ENCODE data around the gene ABHD4.
A peak's percentile ranks its signal among the peaks of the same experiment; 100 is the strongest.

Gene ABHD4, protein sequence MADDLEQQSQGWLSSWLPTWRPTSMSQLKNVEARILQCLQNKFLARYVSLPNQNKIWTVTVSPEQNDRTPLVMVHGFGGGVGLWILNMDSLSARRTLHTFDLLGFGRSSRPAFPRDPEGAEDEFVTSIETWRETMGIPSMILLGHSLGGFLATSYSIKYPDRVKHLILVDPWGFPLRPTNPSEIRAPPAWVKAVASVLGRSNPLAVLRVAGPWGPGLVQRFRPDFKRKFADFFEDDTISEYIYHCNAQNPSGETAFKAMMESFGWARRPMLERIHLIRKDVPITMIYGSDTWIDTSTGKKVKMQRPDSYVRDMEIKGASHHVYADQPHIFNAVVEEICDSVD

GRCh38 chr14:22598099-22598895 lies at the start of gene ABHD4:
TSS of gene ABHD4 (plus strand) at chr14:22598300. CDS start at chr14:22598307, 7 bp downstream.
- no peak for TF ChIP-seq CTCF (IDR thresholded peaks at IDR 0.05; ENCODE audit: low read depth, low read length)
- DNase-seq (ENCODE audit: extremely low read depth, low read depth) = peak; percentile 29

GRCh38 chr14:22549324-22549962 lies 48.7 kb upstream of the ABHD4 start:
- no peak for DNase-seq (ENCODE audit: extremely low read depth, low read depth)
- no peak for TF ChIP-seq CTCF (IDR thresholded peaks at IDR 0.05; ENCODE audit: low read depth, low read length)

DNA sequence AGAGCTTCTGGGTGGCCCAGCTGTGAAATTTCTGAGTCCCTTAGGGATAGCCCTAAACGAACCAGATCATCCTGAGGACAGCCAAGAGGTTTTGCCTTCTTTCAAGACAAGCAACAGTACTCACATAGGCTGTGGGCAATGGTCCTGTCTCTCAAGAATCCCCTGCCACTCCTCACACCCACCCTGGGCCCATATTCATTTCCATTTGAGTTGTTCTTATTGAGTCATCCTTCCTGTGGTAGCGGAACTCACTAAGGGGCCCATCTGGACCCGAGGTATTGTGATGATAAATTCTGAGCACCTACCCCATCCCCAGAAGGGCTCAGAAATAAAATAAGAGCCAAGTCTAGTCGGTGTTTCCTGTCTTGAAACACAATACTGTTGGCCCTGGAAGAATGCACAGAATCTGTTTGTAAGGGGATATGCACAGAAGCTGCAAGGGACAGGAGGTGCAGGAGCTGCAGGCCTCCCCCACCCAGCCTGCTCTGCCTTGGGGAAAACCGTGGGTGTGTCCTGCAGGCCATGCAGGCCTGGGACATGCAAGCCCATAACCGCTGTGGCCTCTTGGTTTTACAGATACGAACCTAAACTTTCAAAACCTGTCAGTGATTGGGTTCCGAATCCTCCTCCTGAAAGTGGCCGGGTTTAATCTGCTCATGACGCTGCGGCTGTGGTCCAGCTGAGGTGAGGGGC lies 48.0 kb upstream of the ABHD4 start:
- no peak for DNase-seq (ENCODE audit: extremely low read depth, low read depth)
- TF ChIP-seq CTCF (IDR thresholded peaks at IDR 0.05; ENCODE audit: low read depth, low read length) = no peak

GRCh38 chr14:22551605-22551997 lies 46.5 kb upstream of the ABHD4 start:
- TF ChIP-seq CTCF (IDR thresholded peaks at IDR 0.05; ENCODE audit: low read depth, low read length) = no peak
- no peak for DNase-seq (ENCODE audit: extremely low read depth, low read depth)

DNA sequence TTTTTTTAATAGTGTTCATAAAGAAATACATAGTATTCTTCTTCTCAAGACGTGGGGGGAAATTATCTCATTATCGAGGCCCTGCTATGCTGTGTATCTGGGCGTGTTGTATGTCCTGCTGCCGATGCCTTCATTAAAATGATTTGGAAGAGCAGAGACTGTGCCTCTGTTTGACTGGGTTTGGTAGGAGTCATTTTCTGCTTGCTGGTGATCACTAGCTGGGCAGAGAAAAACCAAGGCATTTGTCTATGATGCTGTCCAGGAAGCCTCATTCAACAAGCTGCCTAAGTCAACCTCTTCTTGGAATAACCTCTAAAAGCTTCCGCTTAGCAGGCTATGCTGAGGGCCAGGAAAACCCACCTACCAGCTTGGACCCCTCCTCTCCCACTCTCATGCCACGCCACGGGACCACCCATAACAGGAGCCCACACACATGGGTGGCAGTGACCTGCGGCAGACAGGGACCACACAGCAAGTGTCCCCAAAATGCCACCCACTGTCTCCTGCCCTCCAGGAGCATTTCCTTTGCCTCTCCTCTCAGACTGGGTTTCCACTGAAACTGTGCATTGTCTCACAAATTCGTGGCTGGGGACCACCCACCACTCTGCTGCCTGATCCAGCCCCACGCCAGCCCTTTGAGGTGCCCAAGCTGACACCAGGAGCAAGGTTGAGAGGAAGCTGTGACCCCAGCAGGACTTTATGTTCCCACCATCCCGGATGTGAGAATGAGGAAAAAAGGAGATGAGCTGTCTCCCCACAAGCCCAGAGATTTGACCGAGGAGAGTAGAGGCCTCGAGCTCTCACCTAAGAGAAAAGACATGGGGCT lies 45.9 kb upstream of the ABHD4 start:
- no peak for TF ChIP-seq CTCF (IDR thresholded peaks at IDR 0.05; ENCODE audit: low read depth, low read length)
- no peak for DNase-seq (ENCODE audit: extremely low read depth, low read depth)

DNA sequence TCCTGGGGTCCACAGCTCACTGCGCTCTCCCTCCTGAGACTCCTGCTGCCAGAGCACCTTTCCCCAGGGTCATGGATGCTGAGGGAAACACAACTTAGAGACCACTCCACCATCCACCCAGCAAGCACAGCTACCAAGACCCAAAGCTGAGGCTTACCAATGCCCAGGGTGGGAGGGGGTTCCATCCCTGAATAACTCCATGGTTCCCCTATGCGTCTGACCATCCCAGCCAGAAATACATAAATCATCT lies 45.3 kb upstream of the ABHD4 start:
- no peak for TF ChIP-seq CTCF (IDR thresholded peaks at IDR 0.05; ENCODE audit: low read depth, low read length)
- no peak for DNase-seq (ENCODE audit: extremely low read depth, low read depth)

All from AG09319 (cell line).